GM19452 (cell line): Measurements from ENCODE around the gene C1orf56.
A peak's percentile ranks its signal among the peaks of the same experiment; 100 is the strongest.

Experiments
- ATAC-seq: cut with Tn5 transposase; IDR thresholded peaks from one replicate; pipeline ENCODE4 v1.9.1; 2021; ENCODE audit not compliant: unreplicated experiment

Gene C1orf56, protein sequence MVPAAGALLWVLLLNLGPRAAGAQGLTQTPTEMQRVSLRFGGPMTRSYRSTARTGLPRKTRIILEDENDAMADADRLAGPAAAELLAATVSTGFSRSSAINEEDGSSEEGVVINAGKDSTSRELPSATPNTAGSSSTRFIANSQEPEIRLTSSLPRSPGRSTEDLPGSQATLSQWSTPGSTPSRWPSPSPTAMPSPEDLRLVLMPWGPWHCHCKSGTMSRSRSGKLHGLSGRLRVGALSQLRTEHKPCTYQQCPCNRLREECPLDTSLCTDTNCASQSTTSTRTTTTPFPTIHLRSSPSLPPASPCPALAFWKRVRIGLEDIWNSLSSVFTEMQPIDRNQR

DNA sequence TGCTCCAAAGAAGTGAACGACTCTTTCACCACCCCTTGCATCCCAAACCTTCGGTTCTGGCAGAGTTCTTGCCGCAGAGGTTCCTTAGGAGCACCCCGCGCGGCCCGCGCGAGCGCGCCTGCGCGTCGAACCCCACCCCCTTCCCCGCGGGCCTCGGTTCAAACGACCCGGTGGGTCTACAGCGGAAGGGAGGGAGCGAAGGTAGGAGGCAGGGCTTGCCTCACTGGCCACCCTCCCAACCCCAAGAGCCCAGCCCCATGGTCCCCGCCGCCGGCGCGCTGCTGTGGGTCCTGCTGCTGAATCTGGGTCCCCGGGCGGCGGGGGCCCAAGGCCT is at the start of gene C1orf56:
Gene C1orf56, plus strand, starts transcription at position 161 of the 334 bp plus-strand sequence. Its CDS starts 97 bp downstream, at position 258.
- ATAC-seq: no peak

DNA sequence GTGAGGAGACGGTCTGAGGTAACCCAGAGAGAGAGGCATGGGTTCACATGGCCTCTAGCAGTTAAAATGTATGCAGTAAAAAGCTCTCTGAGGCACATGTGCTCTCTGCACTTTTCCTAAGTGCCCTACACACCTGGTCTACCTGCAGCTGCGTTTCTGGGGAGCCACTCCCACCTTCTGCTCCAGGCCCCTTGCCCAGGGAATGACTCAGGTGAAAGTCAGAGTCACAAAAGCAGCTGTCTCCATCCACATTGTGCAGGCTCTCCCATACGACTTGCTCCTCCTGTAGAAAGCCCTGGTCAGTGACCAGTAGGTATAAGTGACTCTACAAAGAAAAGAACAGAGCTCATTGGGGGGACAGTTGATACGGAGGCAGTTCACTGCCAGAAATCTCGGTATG is 49.6 kb upstream of the C1orf56 start:
- no peak for ATAC-seq

DNA sequence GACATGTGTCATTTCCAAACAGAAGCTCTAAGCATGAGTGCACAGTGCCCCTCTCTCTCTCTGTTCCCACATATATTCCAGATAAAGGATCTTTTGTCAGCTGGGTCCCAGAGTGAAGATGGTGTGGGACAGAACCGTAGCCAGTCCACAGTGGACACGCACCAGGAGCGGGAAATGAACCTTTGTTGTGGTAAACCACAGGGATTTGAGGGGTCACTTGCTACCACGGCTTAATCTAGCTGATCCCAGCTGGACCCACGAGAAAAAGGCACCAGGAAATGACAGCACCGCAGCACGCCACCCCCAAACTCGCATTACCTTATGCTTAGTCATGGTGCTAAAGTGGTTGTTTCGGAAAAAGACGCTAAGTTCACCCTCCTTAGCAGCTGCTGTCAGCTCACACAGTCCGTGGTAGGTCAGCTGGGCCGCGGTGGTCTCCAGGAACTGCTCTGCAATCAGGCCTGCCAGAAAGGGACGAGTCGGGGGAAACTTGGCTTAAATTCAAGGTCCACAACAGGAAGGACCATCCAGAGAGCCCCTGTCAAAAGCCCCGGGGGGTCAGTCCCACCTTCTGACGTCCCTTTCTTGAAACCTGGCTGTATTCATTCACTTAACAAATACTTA is 48.4 kb upstream of the C1orf56 start:
- no peak for ATAC-seq

DNA sequence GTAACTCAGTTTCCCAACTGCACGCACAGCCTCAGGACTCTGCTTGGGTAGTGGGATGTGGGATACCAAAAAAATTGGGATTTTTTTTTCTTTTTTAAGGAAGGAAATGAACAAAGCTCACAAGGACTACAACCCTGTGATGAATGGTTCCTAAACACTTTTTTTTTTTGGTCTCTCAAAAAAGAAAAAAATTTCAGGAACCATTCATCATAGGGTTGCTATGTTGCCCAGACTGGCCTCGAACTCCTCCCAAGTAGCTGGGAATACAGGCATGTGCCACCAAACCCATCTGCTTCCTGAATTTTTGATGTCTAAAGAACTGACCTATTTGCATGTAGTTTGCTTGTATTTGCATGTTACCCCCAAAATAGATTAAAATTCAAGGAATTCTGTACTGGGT is 47.6 kb upstream of the C1orf56 start:
- ATAC-seq: no peak

DNA sequence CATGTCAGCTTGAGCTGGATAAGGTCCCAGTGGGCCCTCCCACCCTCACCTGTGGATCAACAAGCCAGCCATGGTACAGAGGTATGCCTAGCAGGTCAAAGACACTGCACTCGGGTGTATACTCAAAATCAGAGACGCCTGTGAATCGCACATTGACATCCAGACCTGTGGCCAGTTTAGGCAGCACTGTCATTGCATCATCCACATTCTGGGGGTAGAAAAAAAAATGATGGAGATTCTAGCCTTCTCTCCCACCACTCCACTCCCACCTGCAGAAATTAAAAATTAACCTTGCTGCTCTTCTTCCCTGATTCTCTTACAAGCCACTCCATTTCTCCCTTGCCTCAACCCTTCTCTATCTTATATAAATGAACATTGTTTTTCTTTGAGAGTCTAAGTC is 47.1 kb upstream of the C1orf56 start:
- ATAC-seq: no peak

DNA sequence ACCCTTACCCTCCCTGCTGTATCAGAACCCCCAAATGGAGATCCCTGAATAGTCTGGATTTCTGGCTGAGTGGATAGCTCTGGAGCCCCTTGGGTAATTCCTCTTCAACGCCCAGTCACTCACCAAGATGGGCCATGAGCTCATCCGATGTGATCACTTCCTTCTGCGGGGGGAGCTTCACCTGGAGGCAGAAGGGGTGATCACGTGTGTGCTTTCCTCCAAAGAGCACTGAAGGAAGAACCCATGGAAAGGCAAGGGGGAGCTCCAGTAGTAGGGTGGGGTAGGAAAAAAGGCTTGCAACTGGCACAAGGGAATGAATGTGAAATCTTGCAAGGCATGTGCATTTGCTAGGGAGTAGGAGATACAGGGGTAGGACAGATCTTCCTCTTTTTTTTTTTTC is 45.9 kb upstream of the C1orf56 start:
- no peak for ATAC-seq

DNA sequence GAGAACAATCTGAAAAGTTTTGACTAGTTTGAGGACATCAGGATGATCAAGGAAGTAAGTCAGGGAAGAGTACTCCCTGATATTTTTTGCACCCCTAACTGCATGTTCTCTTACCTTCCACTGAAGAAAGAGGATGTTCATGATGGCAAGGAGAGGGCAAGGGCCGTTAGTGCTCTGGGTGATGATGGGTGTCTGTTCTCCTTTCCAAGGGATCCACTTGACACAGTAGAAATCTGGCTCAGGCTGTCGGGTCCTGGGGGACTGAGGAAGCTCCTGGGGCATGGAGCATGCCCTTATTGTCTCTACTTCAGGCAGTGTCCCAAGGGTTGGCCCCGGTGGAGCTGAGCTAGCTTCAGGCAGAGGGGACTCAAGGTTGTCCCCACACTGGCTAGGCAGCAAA is 45.5 kb upstream of the C1orf56 start:
- no peak for ATAC-seq

DNA sequence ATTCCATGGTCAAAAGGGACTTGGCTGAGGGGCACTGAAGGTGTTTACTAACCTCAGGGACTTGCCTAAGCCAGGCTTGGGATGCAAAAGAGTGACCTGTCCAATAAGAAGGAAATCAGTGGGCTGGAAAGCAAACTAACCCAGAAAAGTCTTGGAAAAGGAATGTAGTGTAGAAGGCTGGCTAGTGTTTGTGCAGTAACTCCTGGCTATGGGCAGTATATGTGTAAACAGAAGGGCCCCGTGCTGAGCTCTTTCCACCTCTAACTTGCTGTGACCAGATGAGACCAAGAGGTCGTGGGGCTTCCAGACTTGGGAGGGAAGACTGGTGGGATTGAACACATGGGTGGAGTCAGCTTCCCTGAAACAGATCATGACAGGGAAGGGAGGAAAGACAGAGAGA is 44.9 kb upstream of the C1orf56 start:
- no peak for ATAC-seq

DNA sequence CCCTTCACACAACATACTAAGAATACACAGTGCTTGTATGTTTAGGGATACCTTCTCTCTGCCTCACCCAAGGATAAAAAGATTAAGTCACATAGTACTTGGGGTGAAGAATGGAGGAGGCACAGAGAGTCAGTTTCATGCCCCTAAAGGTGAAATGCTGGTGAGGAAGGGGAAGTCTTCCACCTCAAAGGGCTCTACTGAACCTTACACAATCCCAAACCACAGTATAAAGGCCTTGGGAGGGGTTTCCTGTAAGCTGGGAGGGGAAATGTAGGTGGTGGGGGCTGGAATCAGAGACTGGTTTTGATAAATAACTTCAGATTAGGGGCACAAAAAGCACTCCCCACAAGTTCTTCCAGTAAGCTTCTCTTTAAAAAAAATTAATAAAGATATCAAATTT is 44.4 kb upstream of the C1orf56 start:
- ATAC-seq: no peak

DNA sequence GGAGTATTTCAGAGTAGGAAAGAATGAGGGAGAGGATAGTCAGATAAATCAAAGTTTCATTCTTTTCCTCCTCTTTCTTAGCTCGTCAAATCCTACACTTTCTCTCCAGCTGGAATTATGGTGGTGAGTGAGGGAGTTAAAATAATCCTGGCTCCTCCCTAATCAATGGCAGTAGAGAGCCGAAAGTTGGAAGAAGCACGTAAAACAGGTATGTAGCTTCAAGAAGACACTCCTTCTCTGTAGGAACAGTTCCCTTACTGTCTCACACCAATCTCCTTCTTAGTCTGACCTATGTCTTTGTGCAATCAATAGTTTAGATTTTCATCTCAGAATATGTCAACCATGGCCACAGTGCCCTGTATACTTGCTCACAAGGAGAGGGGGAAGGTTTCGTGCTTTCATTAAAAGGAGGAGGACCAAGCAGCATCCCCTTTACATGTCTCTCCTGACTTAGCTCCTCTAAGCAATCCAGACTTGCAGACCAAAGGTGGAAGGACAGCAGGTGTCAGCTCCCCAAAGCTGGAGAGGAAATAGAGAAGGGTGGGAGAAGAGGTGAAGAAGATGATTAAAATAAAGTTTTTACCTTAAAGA is 41.7 kb upstream of the C1orf56 start:
- ATAC-seq: no peak

DNA sequence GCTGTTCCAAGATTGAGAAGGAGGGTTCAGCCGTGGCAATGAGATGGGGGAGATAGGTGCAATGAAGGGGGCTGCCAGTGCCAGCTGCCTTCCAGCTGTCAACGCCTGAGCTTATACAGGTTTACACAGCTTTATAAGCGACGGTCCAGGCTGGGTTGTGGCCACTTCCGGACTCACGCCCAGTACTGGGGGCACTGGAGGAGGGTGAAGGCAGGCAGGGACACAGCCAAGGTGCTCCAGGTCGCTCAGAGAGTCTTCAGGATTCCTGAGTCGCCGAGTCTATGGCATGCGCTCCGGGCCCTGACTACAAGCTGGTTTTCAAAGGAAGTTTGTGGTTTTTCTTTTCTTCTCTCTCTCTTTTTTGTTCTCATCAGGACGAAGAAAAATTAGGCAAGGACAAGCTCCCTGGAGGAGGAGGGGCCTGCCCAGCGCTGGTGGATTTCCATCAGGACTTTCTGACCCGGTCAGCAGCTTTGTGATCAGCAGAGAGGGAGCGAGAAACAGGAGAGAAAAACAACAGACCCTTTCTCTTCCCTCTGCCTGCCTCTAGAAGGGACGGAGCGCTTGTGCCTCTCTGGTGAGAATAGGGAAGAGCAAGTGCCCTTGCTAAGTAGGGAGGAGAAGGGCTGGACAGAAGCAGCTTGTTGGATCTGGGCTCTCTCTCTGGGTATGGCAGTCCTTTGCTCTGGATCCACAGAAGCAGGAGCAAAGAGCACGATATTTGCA is 41.1 kb upstream of the C1orf56 start, which contains the start of gene MINDY1:
Gene MINDY1, minus strand, starts transcription at position 576 of the 726 bp plus-strand sequence. CDS start 4,285 bp downstream, outside the sequence.
- no peak for ATAC-seq

DNA sequence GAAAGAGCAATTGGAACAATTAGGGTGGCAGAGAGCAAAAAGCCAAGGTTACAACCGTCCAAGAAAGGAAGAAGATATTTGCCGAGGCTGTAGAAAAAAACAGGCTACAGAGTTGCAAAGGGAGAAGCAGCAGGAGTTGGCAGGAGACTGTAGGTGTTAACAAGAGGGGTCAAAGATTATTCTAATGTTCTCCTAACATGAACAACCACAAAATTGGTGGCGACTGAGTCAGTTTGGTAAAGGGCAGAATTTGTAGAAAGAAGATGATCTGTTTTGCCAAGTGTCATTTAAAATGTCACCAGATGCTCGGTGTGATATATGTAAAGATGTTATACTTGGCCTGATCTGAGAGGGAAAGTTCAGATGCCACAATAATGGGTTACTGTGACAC is 39.7 kb upstream of the C1orf56 start:
- ATAC-seq: no peak

DNA sequence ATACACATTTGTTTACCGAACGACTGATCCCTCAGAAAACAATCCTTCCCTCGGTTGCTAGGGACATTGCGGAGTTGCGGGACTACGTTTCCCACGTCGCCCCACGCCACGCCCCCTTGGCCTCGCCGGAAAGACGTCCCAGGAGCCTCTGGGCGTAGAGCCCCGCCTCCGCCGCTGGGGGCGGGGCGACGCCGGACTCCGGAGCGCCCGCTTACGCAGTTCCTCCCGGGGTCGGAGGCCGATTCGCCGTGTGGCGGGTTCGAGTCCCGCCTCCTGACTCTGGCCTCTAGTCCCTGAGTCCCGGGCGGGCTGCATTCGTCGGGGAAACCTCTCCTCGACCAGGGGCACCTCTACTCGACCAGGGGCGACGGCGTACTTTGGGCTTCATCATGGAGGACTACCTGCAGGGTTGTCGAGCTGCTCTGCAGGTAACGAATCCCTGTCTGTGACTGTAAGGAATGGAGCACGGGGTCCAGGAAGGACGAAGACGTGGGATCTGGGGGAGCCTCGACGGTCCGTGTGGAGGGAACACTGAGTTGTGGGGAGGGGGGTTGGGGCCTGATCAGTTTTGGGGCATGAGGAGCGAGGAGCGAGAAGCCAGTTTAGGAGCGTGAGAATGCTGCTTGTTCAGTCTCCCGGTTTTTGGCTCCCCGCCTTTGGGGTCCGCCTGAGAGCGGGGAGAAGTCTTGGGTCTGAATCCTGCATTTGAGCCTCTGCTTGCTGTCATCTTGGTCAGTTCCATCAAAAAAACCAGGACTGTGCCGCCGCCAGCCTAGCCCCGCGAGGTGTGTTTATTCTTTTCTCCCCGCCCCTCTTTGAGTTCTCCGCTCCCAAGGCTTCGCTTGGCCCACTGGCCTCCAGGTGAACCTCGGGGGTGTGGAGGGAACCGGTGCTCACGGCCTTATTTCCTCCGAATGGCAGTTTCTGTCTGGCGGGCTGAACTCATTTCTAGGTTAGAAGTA is 39.0 kb upstream of the C1orf56 start, which contains the start of gene PRUNE1:
Gene PRUNE1, plus strand, starts transcription at position 206 of the 962 bp plus-strand sequence. Its CDS starts 184 bp downstream, at position 390.
- ATAC-seq: peak; percentile 67

DNA sequence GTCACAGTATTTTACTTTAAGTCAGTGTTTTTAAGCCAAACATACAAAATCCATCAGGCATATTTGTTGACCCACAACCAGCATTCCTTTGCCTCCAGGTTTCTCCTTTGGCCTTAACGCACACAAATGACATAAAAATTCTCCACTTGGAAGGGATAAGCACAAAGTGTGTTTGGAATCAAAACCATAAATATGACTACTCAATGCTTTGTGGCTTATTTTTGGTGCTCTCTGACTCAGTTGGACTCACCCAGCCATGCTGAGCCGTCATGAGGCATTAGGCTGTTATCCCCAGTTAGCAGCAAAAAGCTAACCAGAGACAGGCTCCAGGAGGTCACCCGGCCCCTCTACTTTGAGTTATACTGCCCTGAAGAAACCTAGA is 38.4 kb upstream of the C1orf56 start:
- ATAC-seq: no peak

DNA sequence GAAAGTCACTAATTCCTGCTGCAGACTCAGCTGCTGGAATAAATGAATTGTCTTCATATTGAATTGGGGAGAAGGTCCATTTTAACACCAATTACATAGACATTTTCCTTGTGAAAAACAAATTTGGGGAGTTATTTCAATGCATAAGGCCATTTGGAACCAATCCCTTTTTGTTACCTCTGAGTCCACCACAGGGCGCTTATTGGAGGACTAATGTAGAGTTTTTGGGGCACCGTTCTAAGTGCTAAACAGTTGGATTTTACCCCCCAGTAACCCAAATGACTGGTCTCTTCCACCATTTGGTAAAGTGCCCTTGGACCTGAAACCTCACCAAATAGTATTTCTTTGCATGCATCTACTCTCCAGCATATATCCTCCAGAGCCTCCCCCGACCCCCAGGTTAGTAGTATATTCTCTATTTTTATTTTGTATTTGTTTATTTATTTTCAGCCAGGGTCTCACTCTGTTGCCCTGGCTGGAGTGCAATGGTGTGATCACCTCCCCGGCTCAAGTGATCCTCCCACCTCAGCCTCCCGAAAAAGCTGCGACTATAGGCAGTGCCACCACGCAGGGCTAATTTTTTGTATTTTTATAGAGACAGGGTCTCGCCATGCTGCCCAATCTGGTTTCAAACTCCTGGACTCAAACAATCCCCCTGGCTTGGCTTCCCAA is 37.7 kb upstream of the C1orf56 start:
- no peak for ATAC-seq

DNA sequence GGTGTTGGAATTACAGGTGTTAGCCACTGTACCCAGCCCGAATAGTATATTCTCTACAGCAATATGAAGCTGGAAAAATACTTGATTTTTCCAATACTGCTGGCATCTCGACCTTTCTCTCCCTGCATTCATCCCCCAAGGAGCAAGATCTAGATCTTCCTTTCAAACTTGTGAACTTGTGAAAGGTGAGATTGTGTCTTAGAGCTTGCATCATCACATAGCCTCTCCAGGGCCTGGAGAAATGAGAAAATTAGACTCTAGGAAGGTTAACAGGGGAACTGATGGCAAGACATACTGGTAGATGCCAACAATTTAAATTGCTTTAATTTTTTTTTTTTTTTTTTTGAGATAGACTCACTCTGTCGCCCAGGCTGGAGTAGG is 37.2 kb upstream of the C1orf56 start:
- no peak for ATAC-seq

DNA sequence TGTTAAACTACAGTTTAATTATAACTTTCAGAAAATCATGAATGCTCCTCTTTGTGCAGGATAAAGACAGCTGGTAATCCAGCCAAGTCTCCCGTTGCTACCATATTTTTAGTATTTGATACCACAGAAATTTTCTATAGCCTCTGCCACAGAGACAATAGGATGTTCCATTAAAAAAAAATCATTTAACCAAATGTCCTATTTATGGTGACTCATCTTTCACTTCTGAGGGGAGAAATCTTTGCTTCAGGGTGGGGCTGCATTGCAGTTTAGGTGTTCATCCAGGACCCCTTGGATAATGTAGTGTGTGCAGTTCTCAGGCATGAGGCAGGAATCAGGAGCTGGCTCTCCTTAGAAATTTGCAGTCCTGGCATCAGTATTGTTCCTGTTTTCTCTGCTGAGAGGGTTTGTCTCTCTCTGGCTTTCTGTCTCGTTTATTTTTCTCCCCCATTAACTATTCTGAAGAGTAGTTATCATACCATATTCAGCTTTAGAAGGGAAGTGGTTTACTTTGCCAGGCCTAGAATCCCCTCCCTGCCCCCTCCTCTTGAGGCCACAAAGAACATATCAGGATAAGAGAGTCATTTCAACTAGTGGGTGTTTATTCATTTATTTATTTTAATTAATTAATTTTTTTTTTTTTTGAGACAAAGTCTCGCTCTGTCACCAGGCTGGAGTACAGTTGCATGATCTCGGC is 36.2 kb upstream of the C1orf56 start:
- ATAC-seq: no peak

DNA sequence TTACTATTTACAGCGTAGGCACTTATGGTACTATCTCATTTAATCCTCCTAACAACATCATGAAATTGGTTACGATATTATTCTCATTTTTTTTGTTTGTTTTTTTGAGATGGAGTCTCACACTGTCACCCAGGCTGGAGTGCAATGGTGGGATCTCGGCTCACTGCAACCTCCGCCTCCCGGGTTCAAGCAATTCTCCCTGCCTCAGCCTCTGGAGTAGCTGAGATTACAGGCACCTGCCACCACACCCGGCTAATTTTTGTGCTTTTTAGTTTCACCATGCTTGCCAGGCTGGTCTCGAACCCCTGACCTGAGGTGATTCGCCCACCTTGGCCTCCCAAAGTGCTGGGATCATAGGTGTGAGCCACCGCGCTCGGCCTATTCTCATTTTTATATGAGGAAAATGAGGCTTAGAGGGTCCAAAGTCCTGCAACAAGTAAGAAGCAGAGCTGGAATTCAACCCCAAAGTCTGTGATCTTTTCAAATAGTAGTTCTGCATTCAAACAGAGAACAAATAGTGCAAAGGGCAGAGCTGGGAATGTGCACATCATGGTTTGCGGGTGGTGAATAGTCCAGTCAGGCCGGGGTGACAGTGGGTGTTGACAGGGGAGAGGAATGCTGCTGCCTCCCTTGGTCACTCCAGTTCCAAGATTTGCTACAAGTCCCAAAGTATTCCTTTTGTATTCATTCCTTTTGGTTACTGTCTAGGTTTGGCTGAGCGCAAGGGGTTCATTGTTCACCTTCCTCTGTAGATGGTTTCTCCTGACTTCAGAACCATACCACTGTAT is 34.7 kb upstream of the C1orf56 start:
- no peak for ATAC-seq

DNA sequence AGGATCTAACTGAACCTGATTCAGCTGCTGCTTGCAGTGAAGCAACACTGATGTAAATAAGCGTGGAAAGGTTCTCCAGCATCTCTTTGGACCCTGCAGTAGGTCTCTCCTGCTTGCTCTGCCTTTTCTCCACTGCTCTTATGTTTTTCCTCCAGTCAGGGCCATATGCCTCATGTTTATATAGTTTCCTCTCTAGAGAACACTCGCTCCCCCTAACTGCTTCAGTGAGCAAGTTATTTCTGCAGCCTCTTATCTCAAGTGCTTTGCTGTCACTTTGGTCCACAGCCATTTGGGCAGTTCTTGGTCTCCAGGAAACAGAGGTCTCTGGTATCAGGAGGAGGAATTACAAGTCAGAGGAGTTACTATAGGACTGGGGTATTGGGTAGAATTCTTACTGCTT is 34.0 kb upstream of the C1orf56 start:
- ATAC-seq: no peak
